SK-N-SH (cell line): ENCODE measurements around the gene P2RX5. TPM values are rescaled to one million over a fixed set of nuclear protein-coding genes. Genes with fewer than 3 reads are reported as not detected.

ENCODE experiments used
- CTCF ChIA-PET: fragments of 300-600, 350-600 bp; formaldehyde crosslinking; extraction: SDS; loops from one replicate; lab custom pipeline; 2021; lab: Yijun Ruan, JAX
- POLR2A ChIA-PET: fragments of 350-600 bp; sonication (Branson Sonifier 250); formaldehyde crosslinking; extraction: SDS; loops from one replicate; lab custom pipeline; 2020; ENCODE audit warnings: antibody characterized with exemption, inconsistent platforms; lab: Yijun Ruan, JAX
- DNase-seq: peaks from one replicate; pipeline ENCODE4 v3.0.0; 2012
- H2AFZ ChIP-seq: fragments of 200-600 bp; sonication (generic); 2 replicates; pipeline ENCODE4 v1.8.1; 2016; ENCODE audit warnings: antibody characterized with exemption, mild to moderate bottlenecking, low read depth
- H3F3A ChIP-seq: fragments of 200-600 bp; sonication (generic); replicated peaks from 2 replicates; pipeline ENCODE3; 2016; ENCODE audit warnings: antibody characterized with exemption, mild to moderate bottlenecking; ENCODE audit not compliant: insufficient read depth
- H3K27ac ChIP-seq, 2 experiments: fragments of 200-500 bp in 1 of 2; fragments of 200-600 bp in 1 of 2; sonication (Bioruptor generic) in 1 of 2; sonication (generic), shearing (Covaris generic) in 1 of 2; 2 replicates each; pipeline versions ENCODE4 v1.5.1 to v1.6.1; 2014 to 2016; ENCODE audit warnings: low read depth in 2 of 2, inconsistent platforms in 1 of 2, low read length in 1 of 2, mild to moderate bottlenecking in 1 of 2, mixed read lengths in 1 of 2
- H3K27me3 ChIP-seq: fragments of 200-600 bp; sonication (generic), shearing (Covaris generic); 2 replicates; pipeline ENCODE4 v1.6.1; 2016; ENCODE audit warnings: mixed run types; ENCODE audit not compliant: insufficient read depth
- H3K36me3 ChIP-seq, 2 experiments: fragments of 200-500 bp in 1 of 2; fragments of 200-600 bp in 1 of 2; sonication (Bioruptor generic) in 1 of 2; sonication (generic) in 1 of 2; replicated peaks in 1 of 2; 2 replicates each; pipeline versions ENCODE3 to v1.5.1; 2014 to 2016; ENCODE audit warnings: low read length in 1 of 2, mild to moderate bottlenecking in 1 of 2; ENCODE audit not compliant: insufficient read depth in 2 of 2, control insufficient read depth in 1 of 2
- H3K4me1 ChIP-seq, 2 experiments: fragments of 200-500 bp in 1 of 2; fragments of 200-600 bp in 1 of 2; sonication (Bioruptor generic) in 1 of 2; sonication (generic), shearing (Covaris generic) in 1 of 2; 2 replicates each; pipeline versions ENCODE4 v1.5.1 to v1.6.1; 2014 to 2016; ENCODE audit warnings: low read depth in 1 of 2, low read length in 1 of 2, mixed run types in 1 of 2; ENCODE audit not compliant: insufficient read depth in 2 of 2, control insufficient read depth in 1 of 2
- H3K4me2 ChIP-seq: fragments of 200-600 bp; sonication (generic), shearing (Covaris generic); 2 replicates; pipeline ENCODE4 v1.6.1; 2017; ENCODE audit warnings: mixed run types
- H3K4me3 ChIP-seq, 2 experiments: fragments of 200-500 bp in 1 of 2; fragments of 200-600 bp in 1 of 2; sonication (Bioruptor generic) in 1 of 2; sonication (generic), shearing (Covaris generic) in 1 of 2; 2 replicates each; pipeline versions ENCODE4 v1.5.1 to v1.8.1; 2014 to 2016; ENCODE audit warnings: low read depth in 2 of 2, inconsistent platforms in 1 of 2, low read length in 1 of 2, mild to moderate bottlenecking in 1 of 2, mixed read lengths in 1 of 2, moderate library complexity in 1 of 2
- H3K79me2 ChIP-seq: fragments of 200-600 bp; sonication (generic); 2 replicates; pipeline ENCODE4 v1.8.1; 2017; ENCODE audit warnings: mild to moderate bottlenecking; ENCODE audit not compliant: insufficient read depth
- H3K9ac ChIP-seq: fragments of 200-600 bp; sonication (generic); 2 replicates; pipeline ENCODE4 v1.6.1; 2017; ENCODE audit warnings: mixed run types
- H3K9me2 ChIP-seq: fragments of 200-600 bp; sonication (generic); 2 replicates; pipeline ENCODE4 v1.6.1; 2017; ENCODE audit warnings: mixed run types
- H3K9me3 ChIP-seq: fragments of 200-600 bp; sonication (generic); 2 replicates; pipeline ENCODE4 v1.6.1; 2017; ENCODE audit warnings: mixed run types, mild to moderate bottlenecking, moderate library complexity
- H4K20me1 ChIP-seq: fragments of 200-600 bp; sonication (generic); 2 replicates; pipeline ENCODE4 v1.6.1; 2017; ENCODE audit warnings: mild to moderate bottlenecking, mixed run types; ENCODE audit not compliant: insufficient read depth
- EP300 ChIP-seq, 2 experiments: IDR thresholded peaks; 2 replicates each; pipeline versions ENCODE4 v1.4.0 to v1.6.1; 2012; ENCODE audit warnings: borderline replicate concordance in 1 of 2, low read depth in 1 of 2, low read length in 1 of 2
- FOSL2 ChIP-seq: IDR thresholded peaks from 2 replicates; pipeline ENCODE4 v1.4.0; 2012; ENCODE audit warnings: low read depth, mild to moderate bottlenecking, moderate library complexity, borderline replicate concordance
- IRF3 ChIP-seq: fragments of 150-350 bp; IDR thresholded peaks from 2 replicates; pipeline ENCODE4 v1.6.1; 2016; ENCODE audit warnings: mild to moderate bottlenecking, low read depth, low read length
- MEF2A ChIP-seq: IDR thresholded peaks from 2 replicates; pipeline ENCODE4 v1.4.0; 2012; ENCODE audit warnings: low read depth, borderline replicate concordance
- NFIC ChIP-seq: IDR thresholded peaks from 2 replicates; pipeline ENCODE4 v1.4.0; 2012; ENCODE audit warnings: borderline replicate concordance
- RAD21 ChIP-seq: IDR thresholded peaks from 2 replicates; pipeline ENCODE4 v1.6.1; 2012; ENCODE audit warnings: mild to moderate bottlenecking, low read length
- SMC3 ChIP-seq: IDR thresholded peaks from 2 replicates; pipeline ENCODE4 v1.6.1; 2012; ENCODE audit warnings: low read depth, low read length, improper control_type of control experiment
- TEAD4 ChIP-seq: IDR thresholded peaks from 2 replicates; pipeline ENCODE4 v1.4.0; 2012; ENCODE audit warnings: mild to moderate bottlenecking, borderline replicate concordance; ENCODE audit not compliant: insufficient read depth
- YY1 ChIP-seq: IDR thresholded peaks from 2 replicates; pipeline ENCODE4 v1.4.0; 2012; ENCODE audit warnings: low read depth, mild to moderate bottlenecking
- WGBS: methylation state at CpG from one replicate; pipeline ENCODE4 v1.1.6; 2017; ENCODE audit warnings: low lambda C conversion rate; 5-methylcytosine and 5-hydroxymethylcytosine counted together
- polyA plus RNA-seq, 3 experiments: library from polyadenylated mRNA; depleted of rRNA; stranded (reverse); fragments of >200 nt; gene quantifications; 2 replicates each; pipeline ENCODE4 v1.2.3, GENCODE V29; 2012
- TF ChIP-seq, protein P1 (sequence below): fragments of 200-600 bp; sonication (generic); IDR thresholded peaks from 2 replicates; pipeline ENCODE4 v1.6.1; 2017; ENCODE audit warnings: antibody characterized with exemption, mild to moderate bottlenecking, moderate library complexity

P2RX5 gene
- polyA plus RNA-seq, 1 of the 3 experiments (the other 2 are of a cell fraction) = 0.97 TPM

- TF ChIP-seq SMC3 (no peak), FOSL2 (no peak), EP300 (IDR thresholded peaks at IDR 0.05; ENCODE audit: borderline replicate concordance in 1 of 2, low read depth in 1 of 2, low read length in 1 of 2) (no peak), IRF3 (no peak), YY1 (no peak), TEAD4 (no peak), NFIC (no peak)
- TF ChIP-seq, protein P1, sequence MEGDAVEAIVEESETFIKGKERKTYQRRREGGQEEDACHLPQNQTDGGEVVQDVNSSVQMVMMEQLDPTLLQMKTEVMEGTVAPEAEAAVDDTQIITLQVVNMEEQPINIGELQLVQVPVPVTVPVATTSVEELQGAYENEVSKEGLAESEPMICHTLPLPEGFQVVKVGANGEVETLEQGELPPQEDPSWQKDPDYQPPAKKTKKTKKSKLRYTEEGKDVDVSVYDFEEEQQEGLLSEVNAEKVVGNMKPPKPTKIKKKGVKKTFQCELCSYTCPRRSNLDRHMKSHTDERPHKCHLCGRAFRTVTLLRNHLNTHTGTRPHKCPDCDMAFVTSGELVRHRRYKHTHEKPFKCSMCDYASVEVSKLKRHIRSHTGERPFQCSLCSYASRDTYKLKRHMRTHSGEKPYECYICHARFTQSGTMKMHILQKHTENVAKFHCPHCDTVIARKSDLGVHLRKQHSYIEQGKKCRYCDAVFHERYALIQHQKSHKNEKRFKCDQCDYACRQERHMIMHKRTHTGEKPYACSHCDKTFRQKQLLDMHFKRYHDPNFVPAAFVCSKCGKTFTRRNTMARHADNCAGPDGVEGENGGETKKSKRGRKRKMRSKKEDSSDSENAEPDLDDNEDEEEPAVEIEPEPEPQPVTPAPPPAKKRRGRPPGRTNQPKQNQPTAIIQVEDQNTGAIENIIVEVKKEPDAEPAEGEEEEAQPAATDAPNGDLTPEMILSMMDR = no peak
- no peaks in the 10 kb centered on the region for H3K36me3 ChIP-seq
- H3K4me3 ChIP-seq = no peak overlapping the region
- DNase-seq = no peak
- ChIA-PET POLR2A (no interaction called here), CTCF (interaction anchor here (1.3 kb wide), 1 partner anchor 10 kb away, joined by 4 read pairs; no protein-coding TSS in a partner anchor)
- H3K27ac ChIP-seq = no peak overlapping the region
- no peaks in the 10 kb centered on the region for H4K20me1 ChIP-seq
- no peaks in the 10 kb centered on the region for H3K9me3 ChIP-seq
- H2AFZ ChIP-seq = no peak overlapping the region
- H3K27me3 ChIP-seq = no peaks in the 10 kb centered on the region
- no peaks in the 10 kb centered on the region for H3K9me2 ChIP-seq
- WGBS = 59% methylated on average over 3 of the region's 3 CpGs
- no peak overlapping the region for H3K9ac ChIP-seq
- no peaks in the 10 kb centered on the region for H3F3A ChIP-seq
- no peak overlapping the region for H3K4me2 ChIP-seq
- no peaks in the 10 kb centered on the region for H3K4me1 ChIP-seq
- no peaks in the 10 kb centered on the region for H3K79me2 ChIP-seq
These were observed 48.1 kb upstream of the P2RX5 start for GRCh38 chr17:3744014-3744413.

DNA sequence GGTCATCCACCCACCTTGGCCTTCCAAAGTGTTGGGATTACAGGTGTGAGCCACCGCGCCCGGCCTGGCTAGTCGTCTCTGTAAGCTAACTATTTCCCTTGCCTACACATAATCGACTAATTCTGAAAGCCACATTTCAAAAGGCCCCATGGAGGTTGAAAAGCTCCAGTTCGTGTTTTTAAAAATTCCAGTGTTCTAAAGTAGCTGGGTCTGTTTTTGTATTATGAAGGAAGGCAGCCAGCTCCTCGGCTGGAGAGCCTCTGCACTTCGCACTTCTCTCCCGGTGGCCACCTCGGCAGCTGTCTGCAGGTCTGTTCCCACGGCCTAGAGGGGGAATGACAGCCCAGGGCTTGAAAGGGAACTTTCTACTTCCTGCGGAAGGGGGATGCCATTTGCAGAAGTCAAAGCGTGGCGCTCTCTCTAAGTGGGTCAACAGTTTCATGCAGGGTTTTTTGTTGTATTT is 44.7 kb upstream of the P2RX5 start:
- Histone ChIP-seq H3K27me3 (no peaks in the 10 kb centered on the region), H3K27ac (no peak overlapping the region), H3K36me3 (no peaks in the 10 kb centered on the region), H3K9me2 (no peaks in the 10 kb centered on the region), H3K9ac (no peak overlapping the region), H3K4me2 (no peak overlapping the region), H3K9me3 (no peaks in the 10 kb centered on the region), H2AFZ (no peak overlapping the region), H3K79me2 (no peaks in the 10 kb centered on the region), H3K4me3 (no peak overlapping the region), H3F3A (no peaks in the 10 kb centered on the region), H3K4me1 (no peaks in the 10 kb centered on the region; a peak in 1 of 4 replicates), H4K20me1 (no peaks in the 10 kb centered on the region)
- CTCF ChIA-PET = interaction anchor here (0.7 to 4.3 kb wide), 3 partner anchors 9 to 87 kb away, joined by 3 to 71 read pairs (median 3); no protein-coding TSS in a partner anchor
- DNase-seq = no peak
- no peak for TF ChIP-seq YY1
- TF ChIP-seq MEF2A = no peak
- TF ChIP-seq RAD21 = no peak
- POLR2A ChIA-PET = interaction anchor here (0.7 kb wide), 1 partner anchor 105 kb away, joined by 3 read pairs; no protein-coding TSS in a partner anchor
- 82% methylated on average over 14 of the region's 14 CpGs for WGBS
